Adrenal gland (tissue), 12 donors: ENCODE measurements around the gene TSSC4. TPM values are rescaled to one million over a fixed set of nuclear protein-coding genes. Genes with fewer than 3 reads are reported as not detected.

ENCODE experiments used
- DNase-seq, 7 donors: peaks; one replicate each; pipeline ENCODE4 v3.0.0-alpha.2; 2019 to 2020
- H3K27ac ChIP-seq, 5 donors: fragments of 200-600 bp; sonication (generic) in 4 of 5; 1 replicate in 3 of 5; 2 replicates in 2 of 5; pipeline versions ENCODE4 v1.5.1 to v1.8.0; 2016 to 2020; ENCODE audit warnings: mild to moderate bottlenecking in 1 of 5
- H3K27me3 ChIP-seq: fragments of 200-600 bp; 2 replicates; pipeline ENCODE4 v1.8.0; 2021
- H3K36me3 ChIP-seq, 2 donors: fragments of 200-600 bp; replicated peaks in 1 of 2; 1 replicate in 1 of 2; 2 replicates in 1 of 2; pipeline versions ENCODE4 v1.5.1 to v1.8.0; 2018 to 2022
- H3K4me1 ChIP-seq, 2 donors: fragments of 200-600 bp; replicated peaks in 1 of 2; 1 replicate in 1 of 2; 2 replicates in 1 of 2; pipeline versions ENCODE4 v1.5.1 to v1.8.0; 2018 to 2021
- H3K4me3 ChIP-seq, 4 donors: fragments of 200-600 bp; sonication (generic) in 3 of 4; one replicate each; pipeline ENCODE4 v1.5.1; 2016 to 2018
- H3K9me3 ChIP-seq, 3 donors: fragments of 200-600 bp; sonication (generic) in 1 of 3; replicated peaks in 1 of 3; 1 replicate in 2 of 3; 2 replicates in 1 of 3; pipeline versions ENCODE4 v1.5.1 to v1.8.0; 2016 to 2021
- POLR2A ChIP-seq, 2 donors: fragments of 450-650 bp; IDR thresholded peaks; one replicate each; pipeline ENCODE4 v1.6.1; 2017; ENCODE audit warnings: antibody characterized with exemption in 2 of 2, mild to moderate bottlenecking in 2 of 2, moderate library complexity in 1 of 2
- WGBS, 4 donors: extraction: QIAGEN DNeasy Blood & Tissue Kit in 2 of 4; methylation state at CpG; one replicate each; pipeline versions ENCODE4 v1.1.5 to v1.1.7; 2013 to 2017; 5-methylcytosine and 5-hydroxymethylcytosine counted together
- intact Hi-C, 2 donors: fragments of 100-400 bp; cut with DNase I; formaldehyde crosslinking; loops; one replicate each; pipeline versions ENCODE4 v1.14.1 to v1.15.0; 2022 to 2023
- polyA plus RNA-seq, 3 donors: library from polyadenylated mRNA; stranded (reverse); fragments of 200-250 nt in 2 of 3; fragments of 350-450 nt in 1 of 3; fragmentation: Illumina TruSeq in 1 of 3; extraction: RNeasy Lipid Tissue Mini Kit (QIAGEN cat#74804) in 1 of 3; gene quantifications; one replicate each; pipeline ENCODE4 v1.2.3, GENCODE V29; 2013 to 2014
- total RNA-seq, 9 donors: library from RNA; depleted of rRNA in 4 of 9; stranded (reverse); fragments of >200 nt in 4 of 9; fragments of 120-200 nt in 1 of 9; fragmentation: NEBNext Ultra II Directional in 1 of 9; extraction: Animal tissue kit (Norgen Biotek cat#: 25700) in 1 of 9; gene quantifications; one replicate each; pipeline versions ENCODE4 v1.1.0 to v1.2.4, GENCODE V29; 2013 to 2023
- TF ChIP-seq, protein P1 (sequence below), 6 experiments: fragments of 450-650 bp in 4 of 6; fragments of 200-600 bp in 2 of 6; sonication (generic) in 1 of 6; IDR thresholded peaks; 1 replicate in 5 of 6; 2 replicates in 1 of 6; pipeline versions ENCODE4 v1.5.1 to v1.8.0; 2016 to 2021; ENCODE audit warnings: antibody characterized with exemption in 6 of 6, mild to moderate bottlenecking in 2 of 6, moderate library complexity in 1 of 6
- donor health status: healthy with polysubstance abuse.
- donor health status: Bipolar disorder and iron deficiency.
- donor health status: DM: yes; HTN: yes; CAD: no.
- donor health status: DM: no; HTN: no; CAD: no.
- donor health status: DM: no; HTN: no; CAD: no.
- donor health status: DM: yes; HTN: yes; CAD: no.

TSSC4 gene
- total and polyA plus RNA-seq, 12 donors = 3.4 to 94.6 (median 38.1) TPM

DNA sequence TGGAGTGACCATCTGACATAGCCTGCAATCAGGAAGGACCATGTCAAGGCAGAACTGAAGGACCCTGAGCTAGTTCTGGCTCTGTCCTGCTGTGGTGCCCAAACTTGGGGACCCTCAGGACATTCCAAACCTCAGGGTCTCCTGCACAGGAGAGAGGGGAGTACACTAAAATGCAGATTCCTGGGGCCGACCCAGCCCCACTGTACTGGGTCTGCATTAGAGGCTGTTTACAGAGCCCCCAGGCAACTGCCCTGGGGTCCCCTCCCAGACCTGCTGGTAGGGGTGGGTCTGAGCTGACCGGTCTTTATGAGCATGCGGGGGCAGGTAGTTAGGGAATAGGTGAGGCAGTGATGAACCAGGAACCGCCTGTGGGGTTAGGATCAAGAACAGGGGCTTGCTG is 37.0 kb downstream of the TSSC4 start:
- no peak overlapping the region for H3K27ac ChIP-seq
- H3K27me3 ChIP-seq = no peaks in the 10 kb centered on the region
- DNase-seq = peak in 1 of 7 donors; percentile 4
- WGBS, 4 donors = 70 to 98% (median 93%) methylated on average over 4 of the region's 4 CpGs
- H3K4me3 ChIP-seq = no peak overlapping the region
- no peaks in the 10 kb centered on the region for H3K9me3 ChIP-seq
- no peaks in the 10 kb centered on the region for H3K4me1 ChIP-seq
- TF ChIP-seq, protein P1, sequence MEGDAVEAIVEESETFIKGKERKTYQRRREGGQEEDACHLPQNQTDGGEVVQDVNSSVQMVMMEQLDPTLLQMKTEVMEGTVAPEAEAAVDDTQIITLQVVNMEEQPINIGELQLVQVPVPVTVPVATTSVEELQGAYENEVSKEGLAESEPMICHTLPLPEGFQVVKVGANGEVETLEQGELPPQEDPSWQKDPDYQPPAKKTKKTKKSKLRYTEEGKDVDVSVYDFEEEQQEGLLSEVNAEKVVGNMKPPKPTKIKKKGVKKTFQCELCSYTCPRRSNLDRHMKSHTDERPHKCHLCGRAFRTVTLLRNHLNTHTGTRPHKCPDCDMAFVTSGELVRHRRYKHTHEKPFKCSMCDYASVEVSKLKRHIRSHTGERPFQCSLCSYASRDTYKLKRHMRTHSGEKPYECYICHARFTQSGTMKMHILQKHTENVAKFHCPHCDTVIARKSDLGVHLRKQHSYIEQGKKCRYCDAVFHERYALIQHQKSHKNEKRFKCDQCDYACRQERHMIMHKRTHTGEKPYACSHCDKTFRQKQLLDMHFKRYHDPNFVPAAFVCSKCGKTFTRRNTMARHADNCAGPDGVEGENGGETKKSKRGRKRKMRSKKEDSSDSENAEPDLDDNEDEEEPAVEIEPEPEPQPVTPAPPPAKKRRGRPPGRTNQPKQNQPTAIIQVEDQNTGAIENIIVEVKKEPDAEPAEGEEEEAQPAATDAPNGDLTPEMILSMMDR (IDR thresholded peaks at IDR 0.05) = no peak
- TF ChIP-seq POLR2A (IDR thresholded peaks at IDR 0.05) = no peak
- H3K36me3 ChIP-seq = no peaks in the 10 kb centered on the region
- intact Hi-C loops = no loop called here

DNA sequence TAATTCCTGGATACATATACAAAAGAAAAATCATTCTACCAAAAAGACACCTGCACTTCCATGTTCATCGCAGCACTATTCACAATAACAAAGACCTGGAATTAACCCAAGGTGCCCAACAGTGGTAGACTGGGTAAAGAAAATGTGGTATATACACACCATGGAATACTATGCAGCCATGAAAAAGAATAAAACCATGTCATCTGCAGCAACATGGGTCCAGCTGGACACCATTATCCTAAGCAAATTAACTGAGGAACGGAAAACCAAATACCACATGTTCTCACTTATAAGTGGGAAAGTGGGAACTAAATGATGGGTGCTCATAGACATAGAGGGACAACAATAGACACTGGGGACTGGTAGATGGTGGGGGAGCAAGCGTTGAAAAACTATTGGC is 39.3 kb downstream of the TSSC4 start:
- no peaks in the 10 kb centered on the region for H3K9me3 ChIP-seq
- H3K27me3 ChIP-seq = no peaks in the 10 kb centered on the region
- intact Hi-C loops = loop anchor here in 1 of 2 donors (5.0 kb wide), 1 partner anchor 77 kb away; no protein-coding TSS in a partner anchor
- H3K4me3 ChIP-seq = no peak overlapping the region
- H3K4me1 ChIP-seq = peaks cover 4% of the 10 kb centered on the region in 2 donors
- DNase-seq = no peak
- no peak for TF ChIP-seq POLR2A (IDR thresholded peaks at IDR 0.05)
- TF ChIP-seq, protein P1 (IDR thresholded peaks at IDR 0.05) = no peak
- no peaks in the 10 kb centered on the region for H3K36me3 ChIP-seq
- WGBS, 4 donors = 85 to 95% (median 94%) methylated on average over 3 of the region's 3 CpGs
- no peak overlapping the region for H3K27ac ChIP-seq

DNA sequence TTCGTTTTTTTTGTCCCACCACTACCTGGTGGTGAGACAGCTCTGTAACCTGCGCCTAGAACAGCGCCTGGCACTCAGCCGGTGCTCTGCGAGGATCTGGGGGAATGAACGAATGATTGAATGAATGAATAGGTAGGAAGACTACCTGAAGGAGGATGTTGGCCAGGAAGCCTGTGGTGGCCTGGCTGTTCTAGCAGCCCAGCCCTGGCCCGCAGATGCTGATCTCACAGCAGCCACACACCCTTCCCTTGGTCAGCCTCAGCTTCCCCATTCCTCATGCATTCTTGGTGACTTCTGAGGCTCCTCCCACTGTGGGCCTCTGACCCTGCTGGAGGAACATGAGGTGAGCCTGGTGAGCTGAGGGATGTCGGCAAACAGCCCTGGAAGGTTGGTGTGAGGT is 40.1 kb downstream of the TSSC4 start:
- intact Hi-C loops = loop anchor here in 1 of 2 donors (5.0 kb wide), 1 partner anchor 77 kb away; no protein-coding TSS in a partner anchor
- WGBS, 4 donors = 75 to 86% (median 82%) methylated on average over 7 to 8 of the region's 8 CpGs
- TF ChIP-seq, protein P1 (IDR thresholded peaks at IDR 0.05) = no peak
- no peak for TF ChIP-seq POLR2A (IDR thresholded peaks at IDR 0.05)
- Histone ChIP-seq H3K27ac (no peak overlapping the region), H3K36me3 (no peaks in the 10 kb centered on the region), H3K4me1 (peaks cover 4% of the 10 kb centered on the region in 2 donors), H3K9me3 (no peaks in the 10 kb centered on the region), H3K27me3 (no peaks in the 10 kb centered on the region), H3K4me3 (no peak overlapping the region)
- no peak for DNase-seq

DNA sequence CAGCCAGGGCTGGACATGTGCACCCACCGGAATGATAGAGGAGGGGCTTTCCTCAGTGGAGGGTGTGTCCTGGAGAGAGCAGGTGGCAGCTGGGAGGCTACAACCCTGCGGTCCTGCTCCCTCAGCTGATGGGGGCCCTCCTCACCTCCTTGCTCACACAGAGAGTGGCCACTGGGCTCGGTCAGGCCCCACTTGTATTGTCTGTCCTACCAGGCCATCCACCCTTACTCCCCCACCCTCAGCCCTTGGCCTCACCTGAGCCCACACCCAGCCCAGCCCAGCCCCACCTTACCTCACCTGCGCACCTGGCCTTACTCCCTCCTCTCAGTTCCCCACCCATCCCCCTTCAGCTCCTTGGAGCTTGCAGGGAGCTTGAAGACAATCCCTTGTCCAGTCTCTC is 40.6 kb downstream of the TSSC4 start:
- Histone ChIP-seq H3K27me3 (no peaks in the 10 kb centered on the region), H3K4me3 (no peak overlapping the region), H3K27ac (no peak overlapping the region), H3K9me3 (no peaks in the 10 kb centered on the region), H3K36me3 (no peaks in the 10 kb centered on the region), H3K4me1 (peaks cover 4 to 5% of the 10 kb centered on the region in 2 donors)
- TF ChIP-seq, protein P1 (IDR thresholded peaks at IDR 0.05) = no peak
- TF ChIP-seq POLR2A (IDR thresholded peaks at IDR 0.05) = no peak
- DNase-seq = peak in 1 of 7 donors; percentile 11
- intact Hi-C loops = loop anchor here in 1 of 2 donors (5.0 kb wide), 1 partner anchor 76 kb away; no protein-coding TSS in a partner anchor
- WGBS, 4 donors = 83 to 100% (median 86%) methylated on average over 2 to 4 of the region's 4 CpGs
